HCT116 (cell line): ENCODE data around the gene APCDD1L. TPM values are rescaled to one million over a fixed set of nuclear protein-coding genes. Genes with fewer than 3 reads are reported as not detected.

Experiments
- ATAC-seq: fragments of 200-7000 bp; cut with Tn5 transposase; 2 replicates; pipeline ENCODE4 v1.9.1; 2020; ENCODE audit warnings: mild to moderate bottlenecking, moderate library complexity
- BruUV-seq: library from RNA; stranded (reverse); fragments of 400-500 nt; replicated peaks from 2 replicates; lab custom pipeline; 2021; lab: Mats Ljungman, UMichigan
- CTCF ChIA-PET: fragments of 300-600 bp; sonication (Branson Sonifier 250); formaldehyde crosslinking; loops from one replicate; lab custom pipeline; 2021; ENCODE audit warnings: antibody characterized with exemption; lab: Charles Lee
- POLR2A ChIA-PET: fragments of 300-600, 350-600 bp; sonication (Branson Sonifier 250); formaldehyde crosslinking; loops from one replicate; lab custom pipeline; 2021; ENCODE audit warnings: antibody characterized with exemption; lab: Charles Lee
- RAD21 ChIA-PET, 2 experiments: fragments of 300-600 bp; sonication (Branson Sonifier 250); formaldehyde crosslinking; loops; one replicate each; lab custom pipeline; 2023; ENCODE audit warnings: low total read pairs in 2 of 2; ENCODE audit not compliant: uncharacterized antibody in 2 of 2, unreplicated experiment in 2 of 2, low non-redundant PET in 1 of 2; lab: Charles Lee
- DNase-seq: peaks from one replicate; pipeline ENCODE4 v3.0.0-alpha.2; 2010; ENCODE audit warnings: low read depth, low spot score
- H2AFZ ChIP-seq: fragments of 200-600 bp; shearing (Covaris generic), sonication (generic); 2 replicates; pipeline ENCODE4 v1.6.1; 2017; ENCODE audit warnings: low read depth, mixed run types, mixed read lengths, antibody characterized with exemption, low read length; ENCODE audit not compliant: poor library complexity, severe bottlenecking
- H3K27ac ChIP-seq: 2 replicates; pipeline ENCODE4 v1.5.1; 2012; ENCODE audit warnings: low read depth, low read length
- H3K27me3 ChIP-seq: fragments of 200-600 bp; sonication (generic); 2 replicates; pipeline ENCODE4 v1.6.1; 2016; ENCODE audit warnings: mixed run types, low read length, mixed read lengths; ENCODE audit not compliant: insufficient read depth
- H3K36me3 ChIP-seq, 2 experiments: fragments of 200-500 bp in 1 of 2; fragments of 200-600 bp in 1 of 2; sonication (Bioruptor generic) in 1 of 2; sonication (generic) in 1 of 2; 2 replicates each; pipeline versions ENCODE4 v1.5.1 to v1.6.1; 2014 to 2016; ENCODE audit warnings: low read length in 2 of 2, inconsistent platforms in 1 of 2, mixed read lengths in 1 of 2, mixed run types in 1 of 2; ENCODE audit not compliant: insufficient read depth in 2 of 2, control insufficient read depth in 1 of 2
- H3K4me1 ChIP-seq, 2 experiments: fragments of 200-600 bp in 1 of 2; sonication (generic) in 1 of 2; 2 replicates each; pipeline versions ENCODE4 v1.5.1 to v1.6.1; 2012 to 2017; ENCODE audit warnings: low read length in 2 of 2, inconsistent platforms in 1 of 2, mild to moderate bottlenecking in 1 of 2, mixed read lengths in 1 of 2, mixed run types in 1 of 2, moderate library complexity in 1 of 2; ENCODE audit not compliant: insufficient read depth in 2 of 2, control insufficient read depth in 1 of 2
- H3K4me2 ChIP-seq: fragments of 200-600 bp; sonication (generic); 2 replicates; pipeline ENCODE4 v1.6.1; 2017; ENCODE audit warnings: mixed run types, low read length, mixed read lengths
- H3K4me3 ChIP-seq, 2 experiments: fragments of 200-600 bp in 1 of 2; sonication (generic) in 1 of 2; replicated peaks in 1 of 2; 2 replicates each; pipeline ENCODE4 v1.5.1; 2011 to 2016; ENCODE audit warnings: low read length in 2 of 2, control low read depth in 1 of 2, low read depth in 1 of 2, mild to moderate bottlenecking in 1 of 2, mixed read lengths in 1 of 2, mixed run types in 1 of 2
- H3K79me2 ChIP-seq: fragments of 200-600 bp; sonication (generic); 2 replicates; pipeline ENCODE4 v1.6.1; 2017; ENCODE audit warnings: mild to moderate bottlenecking, mixed run types, low read length, moderate library complexity, mixed read lengths; ENCODE audit not compliant: insufficient read depth
- H3K9ac ChIP-seq: fragments of 200-600 bp; sonication (generic); 2 replicates; pipeline ENCODE4 v1.6.1; 2016; ENCODE audit warnings: low read length, mixed read lengths
- H3K9me2 ChIP-seq: fragments of 200-600 bp; sonication (generic), shearing (Covaris generic); 2 replicates; pipeline ENCODE4 v1.6.1; 2017; ENCODE audit warnings: mixed run types, mild to moderate bottlenecking, moderate library complexity; ENCODE audit not compliant: insufficient read depth
- H3K9me3 ChIP-seq, 2 experiments: fragments of 200-500 bp in 1 of 2; fragments of 200-600 bp in 1 of 2; sonication (Bioruptor generic) in 1 of 2; sonication (generic) in 1 of 2; 2 replicates each; pipeline ENCODE4 v1.6.1; 2014 to 2017; ENCODE audit warnings: low read length in 2 of 2, mixed read lengths in 2 of 2, inconsistent platforms in 1 of 2, low read depth in 1 of 2, mild to moderate bottlenecking in 1 of 2, mixed run types in 1 of 2, moderate library complexity in 1 of 2; ENCODE audit not compliant: control insufficient read depth in 1 of 2, insufficient read depth in 1 of 2
- H4K20me1 ChIP-seq: fragments of 200-600 bp; sonication (generic), shearing (Covaris generic); 2 replicates; pipeline ENCODE4 v1.6.1; 2017; ENCODE audit warnings: mixed run types, mild to moderate bottlenecking, moderate library complexity; ENCODE audit not compliant: insufficient read depth
- ATF3 ChIP-seq: IDR thresholded peaks from 2 replicates; pipeline ENCODE4 v1.6.1; 2012
- CBX3 ChIP-seq: IDR thresholded peaks from 2 replicates; pipeline ENCODE4 v1.6.1; 2012; ENCODE audit warnings: low read depth
- EGR1 ChIP-seq: IDR thresholded peaks from 2 replicates; pipeline ENCODE4 v1.6.1; 2012; ENCODE audit warnings: low read depth
- ELF1 ChIP-seq: IDR thresholded peaks from 2 replicates; pipeline ENCODE4 v1.6.1; 2012; ENCODE audit warnings: low read depth, borderline replicate concordance
- EZH2 ChIP-seq: fragments of 200-600 bp; sonication (generic); IDR thresholded peaks from 2 replicates; pipeline ENCODE4 v1.6.1; 2017; ENCODE audit warnings: antibody characterized with exemption, mixed run types
- EZH2phosphoT487 ChIP-seq: fragments of 200-600 bp; IDR thresholded peaks from 2 replicates; pipeline ENCODE4 v1.6.1; 2018; ENCODE audit warnings: antibody characterized with exemption, borderline replicate concordance
- POLR2AphosphoS5 ChIP-seq: IDR thresholded peaks from 2 replicates; pipeline ENCODE4 v1.6.1; 2011; ENCODE audit warnings: mild to moderate bottlenecking, low read depth, low read length, moderate library complexity
- SIN3A ChIP-seq: IDR thresholded peaks from 2 replicates; pipeline ENCODE4 v1.6.1; 2012; ENCODE audit warnings: low read depth
- SP1 ChIP-seq: IDR thresholded peaks from 2 replicates; pipeline ENCODE4 v1.6.1; 2012; ENCODE audit warnings: low read depth
- TCF7L2 ChIP-seq: IDR thresholded peaks from 2 replicates; pipeline ENCODE4 v1.7.0; 2011; ENCODE audit warnings: borderline replicate concordance, inconsistent platforms; ENCODE audit not compliant: insufficient read depth, insufficient read length; ENCODE audit errors: extremely low read depth
- ZFX ChIP-seq: fragments of 450-650 bp; IDR thresholded peaks from 2 replicates; pipeline ENCODE4 v1.6.1; 2017
- ZNF274 ChIP-seq: fragments of 200-500 bp; sonication (Bioruptor generic); IDR thresholded peaks from 2 replicates; pipeline ENCODE4 v1.6.1; 2014; ENCODE audit warnings: mild to moderate bottlenecking, low read depth, low read length, inconsistent platforms
- intact Hi-C: fragments of 100-400 bp; cut with micrococcal nuclease; formaldehyde crosslinking; loops from 2 replicates; pipeline ENCODE4 v1.10.0; 2022
- total RNA-seq: library from RNA; stranded (reverse); gene quantifications from one replicate; pipeline ENCODE4 v1.2.1, GENCODE V29; 2021; ENCODE audit not compliant: unreplicated experiment
- TF ChIP-seq, protein P1 (sequence below): IDR thresholded peaks from 2 replicates; pipeline ENCODE4 v1.6.1; 2011; ENCODE audit warnings: mild to moderate bottlenecking, low read length, moderate library complexity; ENCODE audit not compliant: insufficient replicate concordance; ENCODE audit errors: extremely low read depth
- TF ChIP-seq, protein P2 (sequence below): IDR thresholded peaks from 2 replicates; pipeline ENCODE4 v1.6.1; 2012; ENCODE audit warnings: low read depth

Gene APCDD1L
- total RNA-seq, 1 experiment from 2014 or later, result not detected

DNA sequence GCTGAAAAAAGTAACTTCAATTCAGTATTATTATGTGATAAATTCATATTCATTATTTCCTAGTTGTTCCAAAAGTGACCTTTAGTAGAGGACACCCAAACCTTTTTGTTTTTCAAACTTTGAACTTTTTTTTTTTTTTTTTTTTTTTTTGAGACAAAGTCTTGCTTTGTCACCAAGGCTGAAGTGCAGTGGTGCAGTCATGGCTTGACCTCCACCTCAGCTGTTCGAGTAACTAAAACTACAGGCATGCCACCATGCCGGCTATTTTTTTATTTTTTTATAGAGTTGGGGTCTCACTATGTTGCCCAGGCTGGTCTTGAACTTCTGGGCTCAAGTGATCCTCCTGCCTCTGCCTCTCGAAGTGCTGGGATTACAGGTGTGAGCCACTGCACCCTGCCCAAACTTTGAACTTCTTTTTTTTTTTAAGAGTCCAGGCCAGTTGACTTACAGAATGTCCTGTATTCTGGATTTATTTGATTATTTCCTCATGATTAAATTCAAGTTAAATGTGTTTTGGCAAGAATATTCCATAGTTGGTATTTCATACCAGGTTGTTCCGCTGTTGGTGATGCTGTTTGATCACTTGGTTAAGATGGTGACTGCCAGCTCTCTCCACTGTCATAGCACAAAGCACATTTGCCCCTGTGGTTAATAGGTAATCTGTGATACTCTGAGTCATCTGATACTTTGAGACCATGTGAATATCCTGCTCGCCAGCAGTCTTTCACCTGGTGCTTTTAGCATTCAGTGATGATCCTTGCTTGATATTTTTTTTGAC is 78.1 kb downstream of the APCDD1L start:
- RAD21 ChIA-PET, result no interaction called here
- no peak for DNase-seq
- Histone ChIP-seq H3K79me2 (peaks cover 98% of the 10 kb centered on the region), H3K27ac (no peak overlapping the region), H3K36me3 (peaks cover 0 to 6% of the 10 kb centered on the region in 2 experiments; a peak in 1 of 4 replicates), H3K9ac (no peak overlapping the region), H2AFZ (no peak overlapping the region), H3K9me3 (no peaks in the 10 kb centered on the region), H3K27me3 (no peaks in the 10 kb centered on the region), H3K9me2 (no peaks in the 10 kb centered on the region), H4K20me1 (no peaks in the 10 kb centered on the region; the same call in 1 of the 2 replicates), H3K4me1 (no peaks in the 10 kb centered on the region), H3K4me3 (no peak overlapping the region), H3K4me2 (no peak overlapping the region)
- no TSS peak for BruUV-seq
- no peak for TF ChIP-seq EGR1
- no peak for TF ChIP-seq EZH2
- no peak for TF ChIP-seq ELF1
- TF ChIP-seq ZFX, result no peak
- no peak for TF ChIP-seq EZH2phosphoT487
- TF ChIP-seq, protein P1, sequence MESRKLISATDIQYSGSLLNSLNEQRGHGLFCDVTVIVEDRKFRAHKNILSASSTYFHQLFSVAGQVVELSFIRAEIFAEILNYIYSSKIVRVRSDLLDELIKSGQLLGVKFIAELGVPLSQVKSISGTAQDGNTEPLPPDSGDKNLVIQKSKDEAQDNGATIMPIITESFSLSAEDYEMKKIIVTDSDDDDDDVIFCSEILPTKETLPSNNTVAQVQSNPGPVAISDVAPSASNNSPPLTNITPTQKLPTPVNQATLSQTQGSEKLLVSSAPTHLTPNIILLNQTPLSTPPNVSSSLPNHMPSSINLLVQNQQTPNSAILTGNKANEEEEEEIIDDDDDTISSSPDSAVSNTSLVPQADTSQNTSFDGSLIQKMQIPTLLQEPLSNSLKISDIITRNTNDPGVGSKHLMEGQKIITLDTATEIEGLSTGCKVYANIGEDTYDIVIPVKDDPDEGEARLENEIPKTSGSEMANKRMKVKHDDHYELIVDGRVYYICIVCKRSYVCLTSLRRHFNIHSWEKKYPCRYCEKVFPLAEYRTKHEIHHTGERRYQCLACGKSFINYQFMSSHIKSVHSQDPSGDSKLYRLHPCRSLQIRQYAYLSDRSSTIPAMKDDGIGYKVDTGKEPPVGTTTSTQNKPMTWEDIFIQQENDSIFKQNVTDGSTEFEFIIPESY, result no peak
- TF ChIP-seq TCF7L2, result no peak
- no peak for TF ChIP-seq ATF3
- no peak for TF ChIP-seq POLR2AphosphoS5
- TF ChIP-seq ZNF274, result no peak
- TF ChIP-seq, protein P2, sequence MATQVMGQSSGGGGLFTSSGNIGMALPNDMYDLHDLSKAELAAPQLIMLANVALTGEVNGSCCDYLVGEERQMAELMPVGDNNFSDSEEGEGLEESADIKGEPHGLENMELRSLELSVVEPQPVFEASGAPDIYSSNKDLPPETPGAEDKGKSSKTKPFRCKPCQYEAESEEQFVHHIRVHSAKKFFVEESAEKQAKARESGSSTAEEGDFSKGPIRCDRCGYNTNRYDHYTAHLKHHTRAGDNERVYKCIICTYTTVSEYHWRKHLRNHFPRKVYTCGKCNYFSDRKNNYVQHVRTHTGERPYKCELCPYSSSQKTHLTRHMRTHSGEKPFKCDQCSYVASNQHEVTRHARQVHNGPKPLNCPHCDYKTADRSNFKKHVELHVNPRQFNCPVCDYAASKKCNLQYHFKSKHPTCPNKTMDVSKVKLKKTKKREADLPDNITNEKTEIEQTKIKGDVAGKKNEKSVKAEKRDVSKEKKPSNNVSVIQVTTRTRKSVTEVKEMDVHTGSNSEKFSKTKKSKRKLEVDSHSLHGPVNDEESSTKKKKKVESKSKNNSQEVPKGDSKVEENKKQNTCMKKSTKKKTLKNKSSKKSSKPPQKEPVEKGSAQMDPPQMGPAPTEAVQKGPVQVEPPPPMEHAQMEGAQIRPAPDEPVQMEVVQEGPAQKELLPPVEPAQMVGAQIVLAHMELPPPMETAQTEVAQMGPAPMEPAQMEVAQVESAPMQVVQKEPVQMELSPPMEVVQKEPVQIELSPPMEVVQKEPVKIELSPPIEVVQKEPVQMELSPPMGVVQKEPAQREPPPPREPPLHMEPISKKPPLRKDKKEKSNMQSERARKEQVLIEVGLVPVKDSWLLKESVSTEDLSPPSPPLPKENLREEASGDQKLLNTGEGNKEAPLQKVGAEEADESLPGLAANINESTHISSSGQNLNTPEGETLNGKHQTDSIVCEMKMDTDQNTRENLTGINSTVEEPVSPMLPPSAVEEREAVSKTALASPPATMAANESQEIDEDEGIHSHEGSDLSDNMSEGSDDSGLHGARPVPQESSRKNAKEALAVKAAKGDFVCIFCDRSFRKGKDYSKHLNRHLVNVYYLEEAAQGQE, result no peak
- TF ChIP-seq SP1, result no peak
- no peak for TF ChIP-seq CBX3
- no peak for TF ChIP-seq SIN3A
- ATAC-seq, result no peak
- POLR2A ChIA-PET, result no interaction called here
- CTCF ChIA-PET, result no interaction called here
- intact Hi-C loops, result no loop called here
